AG04450 (cell line): Measurements from ENCODE around the gene ATXN1. TPM values are rescaled to one million over a fixed set of nuclear protein-coding genes. Genes with fewer than 3 reads are reported as not detected.
"Not testable (repeated sequence)": the region's sequence is repeated elsewhere in the genome, so short reads cannot be mapped to it uniquely, and the experiment has no call there.

Source experiments
- CTCF ChIA-PET: fragments of 300-600, 350-600 bp; formaldehyde crosslinking; extraction: SDS; loops from one replicate; lab custom pipeline; 2022; ENCODE audit warnings: antibody characterized with exemption, inconsistent platforms; lab: Charles Lee
- POLR2A ChIA-PET: fragments of 350-600 bp; formaldehyde crosslinking; extraction: SDS; loops from one replicate; lab custom pipeline; 2021; ENCODE audit warnings: antibody characterized with exemption, inconsistent platforms; lab: Yijun Ruan, JAX
- DNase-seq: peaks from one replicate; pipeline ENCODE4 v3.0.0-alpha.2; 2011; ENCODE audit warnings: low read depth, low spot score
- H3K27ac ChIP-seq: one replicate; pipeline ENCODE4 v1.5.1; 2012; ENCODE audit warnings: low read depth, low read length, control low read depth
- H3K27me3 ChIP-seq: one replicate; pipeline ENCODE4 v1.6.0; 2012; ENCODE audit warnings: low read length; ENCODE audit not compliant: control insufficient read depth, insufficient read depth
- H3K4me3 ChIP-seq: 2 replicates; pipeline ENCODE4 v1.5.1; 2011; ENCODE audit warnings: mild to moderate bottlenecking, low read depth, low read length, control low read depth
- H3K9me3 ChIP-seq: 2 replicates; pipeline ENCODE4 v1.5.1; 2012; ENCODE audit warnings: low read length; ENCODE audit not compliant: control insufficient read depth, insufficient read depth
- CTCF ChIP-seq: IDR thresholded peaks from 2 replicates; pipeline ENCODE4 v1.5.1; 2011; ENCODE audit warnings: low read depth, low read length, control low read depth, inconsistent platforms
- polyA plus RNA-seq: library from polyadenylated mRNA; depleted of rRNA; stranded (reverse); fragments of >200 nt; gene quantifications from 2 replicates; pipeline ENCODE4 v1.2.3, GENCODE V29; 2011

The ATXN1 gene
- polyA plus RNA-seq, 1 experiment, result 12.6 TPM

DNA sequence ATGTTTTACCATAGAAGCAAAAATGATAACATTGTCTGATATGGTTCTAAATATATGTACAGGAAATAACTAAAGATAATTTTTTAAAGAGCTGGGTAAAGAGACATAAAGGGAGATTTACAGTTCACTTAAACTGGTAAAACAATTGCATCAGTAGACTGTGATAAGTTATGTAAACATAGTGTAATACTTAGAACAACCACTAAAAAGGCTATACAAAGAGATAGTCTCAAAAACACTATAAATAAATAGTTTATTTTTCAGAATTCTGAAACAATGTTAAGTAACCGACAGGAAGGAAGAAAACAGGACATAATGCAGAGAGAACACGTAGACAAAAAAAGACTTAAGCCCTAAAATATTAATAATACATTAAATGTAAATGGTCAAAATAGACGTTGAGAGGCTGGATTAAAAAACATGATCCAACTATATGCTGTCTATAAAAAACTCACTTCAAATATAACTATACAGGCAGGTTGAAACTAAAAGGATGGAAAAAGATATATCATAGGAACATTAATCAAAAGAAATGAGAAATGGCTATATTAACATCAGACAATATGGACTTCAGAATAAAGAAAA is 32.7 kb upstream of the ATXN1 start:
- H3K4me3 ChIP-seq, result no peak overlapping the region
- no peaks in the 10 kb centered on the region for H3K9me3 ChIP-seq
- POLR2A ChIA-PET, result no interaction called here
- no peaks in the 10 kb centered on the region for H3K27me3 ChIP-seq
- H3K27ac ChIP-seq, result no peak overlapping the region
- CTCF ChIA-PET, result interaction anchor here (0.8 kb wide), 1 partner anchor 23 kb away, joined by 3 read pairs; no protein-coding TSS in a partner anchor
- peak; percentile 1; the same call in 1 of the 2 replicates for TF ChIP-seq CTCF
- no peak for DNase-seq

- no peak for DNase-seq
- CTCF ChIA-PET, result interaction anchor here (0.7 kb wide), 1 partner anchor 187 kb away, joined by 3 read pairs; no protein-coding TSS in a partner anchor
Measured at GRCh38 chr6:16789329-16790038, 28.2 kb upstream of the ATXN1 start.

GRCh38 chr6:16787128-16787682 is 25.9 kb upstream of the ATXN1 start:
- CTCF ChIA-PET, result interaction anchor here (1.3 kb wide), 1 partner anchor 14 kb away, joined by 4 read pairs; no protein-coding TSS in a partner anchor
- no peaks in the 10 kb centered on the region for H3K27me3 ChIP-seq
- TF ChIP-seq CTCF, result no peak
- POLR2A ChIA-PET, result no interaction called here
- H3K9me3 ChIP-seq, result no peaks in the 10 kb centered on the region
- DNase-seq, result no peak
- no peak overlapping the region for H3K4me3 ChIP-seq
- no peak overlapping the region for H3K27ac ChIP-seq

More at GRCh38 chr6:16789329-16790038, 28.2 kb upstream of the ATXN1 start:
- TF ChIP-seq CTCF, result no peak
- POLR2A ChIA-PET, result no interaction called here
- H3K27me3 ChIP-seq, result no peaks in the 10 kb centered on the region
- H3K9me3 ChIP-seq, result no peaks in the 10 kb centered on the region
- no peak overlapping the region for H3K27ac ChIP-seq
- H3K4me3 ChIP-seq, result no peak overlapping the region

DNA sequence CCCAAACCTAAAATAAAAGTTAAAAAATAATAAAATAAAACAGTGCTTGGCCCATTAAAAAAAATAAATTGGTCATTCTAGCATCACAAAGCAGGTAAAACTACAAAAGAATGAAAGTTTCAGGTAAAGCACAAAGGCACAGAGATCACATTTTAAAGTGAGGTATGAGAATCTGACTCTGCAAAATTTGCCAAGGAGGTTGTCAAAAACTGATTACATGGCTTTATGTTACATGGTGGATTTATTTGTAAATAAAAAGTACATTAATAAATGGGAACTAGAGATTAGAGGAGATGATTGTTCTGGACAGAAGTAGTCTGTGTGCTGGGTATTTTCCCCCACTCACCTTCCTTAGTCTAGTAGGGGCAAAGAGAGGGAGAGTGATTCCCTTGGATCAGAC is 24.2 kb upstream of the ATXN1 start:
- Histone ChIP-seq H3K27ac (no peak overlapping the region), H3K9me3 (no peaks in the 10 kb centered on the region), H3K27me3 (no peaks in the 10 kb centered on the region), H3K4me3 (no peak overlapping the region)
- DNase-seq, result no peak
- TF ChIP-seq CTCF, result no peak
- ChIA-PET CTCF (interaction anchor here (1.4 kb wide), 1 partner anchor 13 kb away, joined by 3 read pairs; no protein-coding TSS in a partner anchor), POLR2A (no interaction called here)

DNA sequence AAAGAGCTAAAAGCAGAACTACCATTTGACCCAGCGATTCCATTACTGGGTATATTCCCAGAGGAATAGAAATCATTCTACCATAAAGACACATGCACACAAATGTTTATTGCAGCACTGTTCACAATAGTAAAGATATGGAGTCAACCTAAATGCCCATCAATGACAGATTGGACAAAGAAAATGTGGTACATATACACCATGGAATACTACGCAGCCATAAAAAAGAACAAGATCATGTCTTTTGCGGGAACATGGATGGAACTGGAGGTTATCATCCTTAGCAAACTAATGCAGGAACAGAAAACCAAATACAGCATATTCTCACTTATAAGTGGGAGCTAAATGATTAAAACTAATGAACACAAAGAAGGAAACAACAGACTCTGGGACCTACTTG is 23.7 kb upstream of the ATXN1 start:
- POLR2A ChIA-PET, H3K27me3 ChIP-seq, H3K4me3 ChIP-seq, DNase-seq, H3K27ac ChIP-seq, H3K9me3 ChIP-seq: not testable (repeated sequence)
- CTCF ChIA-PET, result interaction anchor here (1.4 kb wide), 1 partner anchor 12 kb away, joined by 3 read pairs; no protein-coding TSS in a partner anchor
